ENCODE data around the gene TRIM36.

Gene TRIM36

GRCh38 chr5:115169487-115170133 lies at the start of gene TRIM36:
TSS of gene TRIM36 (minus strand) at chr5:115169908. CDS start at chr5:115169634, 274 bp downstream.
- peak; percentile 79 for DNase-seq (ENCODE audit: low spot score)

GRCh38 chr5:115214541-115214940 lies 44.8 kb upstream of the TRIM36 start:
- DNase-seq (ENCODE audit: low spot score): peak; percentile 1

- DNase-seq (ENCODE audit: low spot score): no peak
Measured at GRCh38 chr5:115209279-115209678, 39.6 kb upstream of the TRIM36 start.

GRCh38 chr5:115202952-115203351 lies 33.2 kb upstream of the TRIM36 start:
- DNase-seq (ENCODE audit: low spot score): no peak

GRCh38 chr5:115196161-115196560 lies 26.5 kb upstream of the TRIM36 start:
- DNase-seq (ENCODE audit: low spot score): no peak

- DNase-seq (ENCODE audit: low spot score): no peak
Measured at GRCh38 chr5:115194676-115195075, 25.0 kb upstream of the TRIM36 start.

GRCh38 chr5:115193295-115193694 lies 23.6 kb upstream of the TRIM36 start:
- no peak for DNase-seq (ENCODE audit: low spot score)

GRCh38 chr5:115192098-115192497 lies 22.4 kb upstream of the TRIM36 start:
- no peak for DNase-seq (ENCODE audit: low spot score)

GRCh38 chr5:115191474-115192031 lies 21.8 kb upstream of the TRIM36 start:
- no peak for DNase-seq (ENCODE audit: low spot score)

- no peak for DNase-seq (ENCODE audit: low spot score)
Measured at GRCh38 chr5:115190388-115190787, 20.7 kb upstream of the TRIM36 start.

GRCh38 chr5:115189866-115190265 lies 20.2 kb upstream of the TRIM36 start:
- no peak for DNase-seq (ENCODE audit: low spot score)

- DNase-seq (ENCODE audit: low spot score): no peak
Measured at GRCh38 chr5:115186794-115187193, 17.1 kb upstream of the TRIM36 start.

- no peak for DNase-seq (ENCODE audit: low spot score)
Measured at GRCh38 chr5:115184770-115185169, 15.1 kb upstream of the TRIM36 start.

GRCh38 chr5:115181757-115182156 lies 12.0 kb upstream of the TRIM36 start:
- no peak for DNase-seq (ENCODE audit: low spot score)

GRCh38 chr5:115180165-115180709 lies 10.5 kb upstream of the TRIM36 start:
- DNase-seq (ENCODE audit: low spot score): peak; percentile 36

GRCh38 chr5:115179394-115180164 lies 9.9 kb upstream of the TRIM36 start:
- DNase-seq (ENCODE audit: low spot score): peak; percentile 29

- no peak for DNase-seq (ENCODE audit: low spot score)
Measured at GRCh38 chr5:115179030-115179393, 9.3 kb upstream of the TRIM36 start.

- DNase-seq (ENCODE audit: low spot score): no peak
Measured at GRCh38 chr5:115170929-115171510, 1.3 kb upstream of the TRIM36 start.

- no peak for DNase-seq (ENCODE audit: low spot score)
Measured at GRCh38 chr5:115170134-115170928, 623 bp upstream of the TRIM36 start.

GRCh38 chr5:115168829-115169486 lies 750 bp downstream of the TRIM36 start:
- no peak for DNase-seq (ENCODE audit: low spot score)

GRCh38 chr5:115166744-115167393 lies 2.8 kb downstream of the TRIM36 start:
- no peak for DNase-seq (ENCODE audit: low spot score)

All from hepatic stellate cell (primary cell).